Stimulated activated CD8-positive, alpha-beta memory T cell treated with anti-CD3 and anti-CD28 coated beads, Interleukin-7, amount 100 ng/mL, for 4 hours (primary cell): ENCODE data around the gene SYDE2.
"Not testable (repeated sequence)": the region's sequence is repeated elsewhere in the genome, so short reads cannot be mapped to it uniquely, and the experiment has no call there.

Source experiments
- DNase-seq, 2 donors: peaks; one replicate each; pipeline ENCODE4 v3.0.0-alpha.2; 2020; ENCODE audit warnings: low read depth in 2 of 2

Gene SYDE2

DNA sequence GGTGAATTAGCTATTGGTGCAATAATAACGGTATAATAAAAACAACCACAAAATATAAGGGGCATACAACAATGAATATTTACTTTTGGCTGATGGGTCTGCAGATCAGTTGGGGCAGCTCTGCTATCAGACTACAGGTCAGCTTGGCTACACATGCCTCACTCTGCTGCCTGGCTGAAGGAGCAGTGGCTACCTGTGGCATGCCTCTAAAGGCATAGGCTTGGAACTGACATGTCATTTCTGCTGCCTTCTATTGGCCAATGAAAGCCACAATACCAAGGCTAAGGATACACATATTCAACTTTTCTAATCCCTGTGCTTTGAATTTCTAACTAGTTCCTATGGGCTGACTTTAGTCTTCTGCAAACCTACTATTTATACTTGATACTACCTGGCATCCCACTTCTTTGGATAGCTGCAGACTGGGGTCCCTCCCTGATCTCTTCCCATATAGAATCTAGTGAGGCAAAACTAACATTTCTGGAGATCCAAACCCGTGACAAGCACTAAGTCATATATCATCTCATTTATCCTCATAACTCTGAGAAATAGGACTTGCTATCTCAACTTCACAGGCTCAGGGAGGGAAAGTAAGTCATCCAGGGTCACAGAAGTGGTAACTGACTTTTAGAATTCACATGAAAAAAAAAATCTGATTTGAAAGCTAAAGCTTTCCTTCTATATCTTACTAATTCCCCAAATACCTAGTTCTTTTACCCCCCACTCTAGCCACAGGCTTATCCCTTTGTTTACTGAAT is 19.2 kb upstream of the SYDE2 start:
- no peak for DNase-seq

- DNase-seq = no peak
Observed at GRCh38 chr1:85216697-85217096, 15.9 kb upstream of the SYDE2 start.

- no peak for DNase-seq
Observed at GRCh38 chr1:85214654-85215053, 13.8 kb upstream of the SYDE2 start.

GRCh38 chr1:85208488-85208887 is 7.7 kb upstream of the SYDE2 start:
- no peak for DNase-seq

- no peak for DNase-seq
Observed at GRCh38 chr1:85203573-85204171, 2.9 kb upstream of the SYDE2 start.

DNA sequence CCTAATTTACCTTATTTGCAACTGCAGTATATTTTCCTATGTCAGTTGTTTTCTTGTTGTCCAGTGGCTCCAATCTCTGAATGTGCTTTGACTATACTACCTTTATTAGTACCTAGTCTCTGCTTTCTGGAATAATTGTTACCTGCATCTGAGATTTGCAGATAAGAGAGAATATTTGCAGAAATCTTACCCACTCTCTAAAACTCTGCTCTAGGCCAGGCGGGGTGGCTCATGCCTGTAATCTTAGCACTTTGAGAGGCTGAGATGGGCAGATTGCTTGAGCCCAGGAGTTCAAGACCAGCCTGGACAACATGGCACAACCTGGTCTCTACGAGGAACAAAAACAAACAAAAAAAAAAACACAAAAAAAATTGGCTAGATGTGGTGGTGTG is 2.0 kb upstream of the SYDE2 start:
- DNase-seq = no peak

DNA sequence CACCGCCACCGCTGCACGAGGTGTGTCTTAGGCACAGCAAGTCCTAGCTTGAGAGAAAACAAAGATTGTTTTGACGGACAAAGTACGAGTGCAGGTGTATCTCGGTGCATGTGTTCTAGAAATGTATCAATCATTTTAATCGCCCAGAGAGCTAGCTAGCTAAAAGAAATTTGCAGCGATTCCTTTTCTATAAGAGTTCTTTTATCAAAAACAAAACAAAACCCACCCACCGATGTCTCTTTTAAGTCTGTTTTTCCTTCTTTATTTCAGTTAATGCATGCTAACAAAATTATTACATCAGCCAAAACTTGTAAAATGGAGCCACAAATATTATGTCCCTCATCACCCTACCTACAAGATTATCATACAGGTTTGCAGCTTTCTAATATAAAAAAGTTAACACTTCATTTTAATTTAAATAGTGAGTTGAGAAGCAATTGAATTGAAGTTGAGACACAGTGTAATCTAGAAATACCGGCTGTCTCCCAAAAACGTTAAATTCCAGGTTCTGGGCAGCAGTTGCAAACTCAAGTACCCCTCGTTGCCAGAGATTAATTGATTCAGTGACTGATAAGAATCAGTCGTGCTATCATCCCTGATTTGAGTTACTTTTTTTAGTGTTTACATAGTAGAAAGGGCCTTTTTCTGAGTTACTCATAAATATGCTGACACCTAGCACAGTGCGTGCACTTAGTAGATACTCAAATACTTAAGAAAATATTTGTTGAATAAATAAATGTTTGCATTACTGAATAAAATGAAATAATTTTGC is 1.5 kb upstream of the SYDE2 start:
- no peak for DNase-seq

DNA sequence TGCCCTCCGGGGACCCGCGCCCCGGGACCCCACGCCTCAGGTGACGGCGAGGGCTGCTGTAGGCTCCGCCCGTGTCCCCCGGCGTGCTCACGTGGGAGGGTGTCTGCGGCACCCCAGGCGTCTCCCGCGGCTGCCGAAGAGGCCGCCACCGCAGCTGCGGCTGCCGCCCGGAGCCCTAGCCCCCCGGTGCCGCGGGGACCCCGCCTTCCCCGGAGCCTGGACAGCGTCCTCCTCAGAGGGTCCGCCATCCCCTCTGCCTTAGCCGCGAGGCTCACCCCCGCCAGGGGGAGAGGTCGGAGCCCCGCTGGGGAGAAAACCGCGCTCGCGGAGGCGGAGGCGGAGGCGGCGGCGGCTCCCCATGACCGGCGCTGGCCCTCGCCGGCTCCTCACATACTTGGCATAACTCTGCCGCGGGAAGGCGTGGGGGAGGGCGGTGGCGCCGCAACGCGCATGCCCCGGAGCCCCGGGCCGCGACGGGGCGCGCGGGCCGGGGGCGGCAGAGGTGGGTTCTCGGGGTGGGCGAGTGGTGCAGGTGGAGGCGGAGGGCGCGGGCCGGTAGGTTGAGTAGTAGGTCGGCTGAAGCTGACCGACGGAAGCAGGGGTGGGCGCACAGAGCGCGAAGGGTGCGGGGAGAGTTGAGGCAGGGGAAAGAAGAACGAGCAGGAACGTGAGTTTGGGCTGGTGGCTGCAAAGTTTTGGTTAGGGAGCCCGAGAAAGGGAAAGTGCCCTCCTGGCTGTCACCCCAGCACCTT is 700 bp upstream of the SYDE2 start:
- peak; percentile 32 to 65 for DNase-seq

- peak in 1 of 2 donors; percentile 12 for DNase-seq
Observed at GRCh38 chr1:85199667-85200462, 951 bp downstream of the SYDE2 start.

- no peak for DNase-seq
Observed at GRCh38 chr1:85198864-85199263, 2.0 kb downstream of the SYDE2 start.

DNA sequence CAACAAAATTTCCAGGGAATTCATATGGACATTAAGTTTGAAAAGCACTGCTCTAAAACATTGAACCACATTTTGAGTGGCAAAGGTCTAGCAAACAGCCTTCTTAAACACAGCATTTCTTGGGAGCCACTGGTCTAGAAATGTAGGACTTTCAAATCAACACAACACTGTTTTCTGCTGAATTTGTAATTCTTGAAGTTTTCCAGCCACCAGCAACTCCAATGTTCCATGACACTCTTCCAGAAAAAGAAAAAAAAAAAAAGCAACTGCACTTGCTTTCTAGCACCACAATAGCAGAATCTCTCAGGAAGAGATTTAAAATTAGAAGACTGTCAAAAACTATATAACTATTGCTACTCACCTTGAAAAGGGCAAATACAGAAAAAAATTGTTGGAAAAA is 4.5 kb downstream of the SYDE2 start:
- no peak for DNase-seq

DNA sequence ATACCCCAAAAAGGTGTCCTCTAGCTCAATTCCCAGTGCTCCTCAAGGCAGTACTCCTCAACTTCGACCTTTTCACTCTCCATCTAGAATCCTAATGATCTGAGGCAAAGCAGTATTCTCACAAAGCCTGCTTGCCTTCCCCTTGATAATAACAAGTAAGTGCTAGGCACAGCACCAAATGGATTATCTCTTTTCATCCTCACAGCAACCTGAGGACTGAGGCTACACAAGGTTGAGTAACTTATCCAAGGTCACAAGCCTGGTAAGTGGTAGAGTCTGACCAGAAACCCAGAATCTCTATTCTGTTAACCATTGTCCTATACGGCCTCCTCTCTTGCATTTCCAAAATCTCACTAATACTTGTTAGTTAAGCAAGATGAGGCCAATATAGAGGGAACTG is 5.1 kb downstream of the SYDE2 start:
- DNase-seq = no peak

DNA sequence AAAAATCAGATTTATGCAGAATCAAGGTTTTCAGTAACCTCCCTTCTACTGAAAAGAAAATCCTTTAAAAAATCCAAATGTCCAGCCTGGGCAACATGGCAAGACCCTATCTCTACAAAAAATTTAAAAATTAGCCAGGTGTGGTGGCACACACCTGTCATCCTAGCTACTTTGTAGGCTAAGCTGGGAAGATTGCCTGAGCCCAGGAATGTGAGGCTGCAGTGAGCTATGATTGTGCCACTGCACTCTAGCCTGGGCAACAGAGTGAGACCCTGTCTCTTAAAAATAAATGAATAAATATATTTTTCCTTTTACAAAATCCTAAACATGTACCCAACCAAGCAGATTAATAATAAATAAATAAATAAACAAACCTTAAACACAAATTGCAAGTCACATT is 8.7 kb downstream of the SYDE2 start:
- not testable (repeated sequence) for DNase-seq

- no peak for DNase-seq
Observed at GRCh38 chr1:85189120-85189519, 11.7 kb downstream of the SYDE2 start.

- DNase-seq = no peak
Observed at GRCh38 chr1:85188530-85188929, 12.3 kb downstream of the SYDE2 start.

DNA sequence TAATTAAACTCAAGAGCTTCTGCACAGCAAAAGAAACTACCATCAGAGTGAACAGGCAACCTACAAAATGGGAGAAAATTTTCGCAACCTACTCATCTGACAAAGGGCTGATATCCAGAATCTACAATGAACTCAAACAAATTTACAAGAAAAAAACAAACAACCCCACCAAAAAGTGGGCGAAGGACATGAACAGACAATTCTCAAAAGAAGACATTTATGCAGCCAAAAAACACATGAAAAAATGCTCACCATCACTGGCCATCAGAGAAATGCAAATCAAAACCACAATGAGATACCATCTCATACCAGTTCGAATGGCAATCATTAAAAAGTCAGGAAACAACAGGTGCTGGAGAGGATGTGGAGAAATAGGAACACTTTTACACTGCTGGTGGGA is 13.8 kb downstream of the SYDE2 start:
- DNase-seq = not testable (repeated sequence)

GRCh38 chr1:85184245-85184644 is 16.6 kb downstream of the SYDE2 start:
- no peak for DNase-seq

- no peak for DNase-seq
Observed at GRCh38 chr1:85182700-85183099, 18.1 kb downstream of the SYDE2 start.

GRCh38 chr1:85180869-85181268 is 19.9 kb downstream of the SYDE2 start:
- no peak for DNase-seq

DNA sequence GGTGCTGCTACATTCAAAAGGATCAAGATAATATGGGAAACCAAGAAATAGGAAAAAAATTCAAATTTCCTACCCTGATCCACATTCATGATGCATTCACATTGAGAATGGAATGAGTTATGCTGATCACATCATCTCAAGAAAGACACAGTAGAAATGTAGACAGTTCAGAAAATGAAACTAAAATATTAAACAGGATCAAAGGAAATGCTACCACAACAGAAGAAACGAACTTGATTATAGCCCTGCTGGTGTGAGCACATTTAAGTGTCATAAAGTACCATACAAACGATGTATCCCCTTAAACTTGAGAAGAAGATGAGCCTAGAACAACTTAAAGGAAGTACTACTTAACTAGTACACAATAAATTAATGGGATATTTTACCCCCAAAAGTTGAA is 21.3 kb downstream of the SYDE2 start:
- no peak for DNase-seq

DNA sequence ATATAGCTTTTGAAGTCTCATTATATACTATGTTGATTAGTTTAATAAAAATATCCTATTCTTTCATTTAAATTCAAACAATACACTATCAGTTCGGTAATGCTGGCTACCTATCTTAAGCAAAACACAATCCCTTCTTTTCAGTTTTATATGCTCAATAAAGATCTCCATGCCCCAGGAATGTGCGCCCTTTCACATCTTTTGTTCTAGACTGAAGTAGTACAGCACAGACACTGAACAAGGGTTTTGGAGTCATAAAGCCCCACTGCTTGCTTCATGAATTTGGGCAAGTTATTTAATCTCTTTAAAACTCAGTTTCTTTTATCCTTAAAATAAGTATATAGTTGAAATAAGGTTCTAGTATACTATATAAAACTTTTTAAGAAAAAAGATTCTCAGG is 22.4 kb downstream of the SYDE2 start:
- DNase-seq = no peak
